PC-3 (cell line): ENCODE data around the gene BMP7. TPM values are rescaled to one million over a fixed set of nuclear protein-coding genes. Genes with fewer than 3 reads are reported as not detected.

ENCODE experiments used
- ATAC-seq: fragments of 200-7000 bp; cut with Tn5 transposase; 2 replicates; pipeline ENCODE4 v1.9.1; 2020; ENCODE audit warnings: mild to moderate bottlenecking, moderate library complexity
- BruUV-seq: library from RNA; stranded (reverse); fragments of 400-500 nt; replicated peaks from 2 replicates; lab custom pipeline; 2021; lab: Mats Ljungman, UMichigan
- CTCF ChIA-PET: fragments of 300-600 bp; sonication (Branson Sonifier 250); formaldehyde crosslinking; loops from one replicate; lab custom pipeline; 2022; ENCODE audit warnings: antibody characterized with exemption; lab: Charles Lee
- POLR2A ChIA-PET: fragments of 300-600 bp; sonication (Branson Sonifier 250); formaldehyde crosslinking; loops from one replicate; lab custom pipeline; 2022; ENCODE audit warnings: antibody characterized with exemption; ENCODE audit not compliant: unreplicated experiment; lab: Charles Lee
- DNase-seq: peaks from one replicate; pipeline ENCODE4 v3.0.0-alpha.2; 2015
- H2AFZ ChIP-seq: fragments of 300-600 bp; sonication (generic); 2 replicates; pipeline ENCODE4 v1.6.0; 2016; ENCODE audit warnings: antibody characterized with exemption, low read length
- H3F3A ChIP-seq: fragments of 300-600 bp; sonication (generic); one replicate; pipeline ENCODE4 v1.6.0; 2017; ENCODE audit warnings: antibody characterized with exemption, low read length, control low read depth, mild to moderate bottlenecking; ENCODE audit not compliant: unreplicated experiment
- H3K27ac ChIP-seq: fragments of 300-600 bp; sonication (generic); 2 replicates; pipeline ENCODE4 v1.5.1; 2016; ENCODE audit warnings: mild to moderate bottlenecking, low read length
- H3K27me3 ChIP-seq: fragments of 300-600 bp; sonication (generic); 2 replicates; pipeline ENCODE4 v1.6.1; 2016; ENCODE audit warnings: low read length, mixed read lengths
- H3K36me3 ChIP-seq: fragments of 300-600 bp; sonication (generic); 2 replicates; pipeline ENCODE4 v1.6.1; 2016; ENCODE audit warnings: low read depth, mixed run types, low read length, mixed read lengths
- H3K4me1 ChIP-seq: fragments of 300-600 bp; sonication (generic); 2 replicates; pipeline ENCODE4 v1.5.1; 2016; ENCODE audit warnings: low read length; ENCODE audit not compliant: insufficient read depth
- H3K4me2 ChIP-seq: fragments of 300-600 bp; sonication (generic); 2 replicates; pipeline ENCODE4 v1.6.0; 2016; ENCODE audit warnings: low read length
- H3K4me3 ChIP-seq: fragments of 300-600 bp; sonication (generic); 2 replicates; pipeline ENCODE4 v1.5.1; 2016; ENCODE audit warnings: mild to moderate bottlenecking, low read length, mixed read lengths
- H3K79me2 ChIP-seq: fragments of 300-600 bp; sonication (generic); 2 replicates; pipeline ENCODE4 v1.6.1; 2017; ENCODE audit warnings: low read length, mixed read lengths
- H3K9ac ChIP-seq: fragments of 300-600 bp; sonication (generic); 2 replicates; pipeline ENCODE4 v1.6.0; 2016; ENCODE audit warnings: mild to moderate bottlenecking, low read length
- H3K9me2 ChIP-seq: fragments of 300-600 bp; sonication (generic); replicated peaks from 2 replicates; pipeline ENCODE4 v1.6.1; 2016; ENCODE audit warnings: mixed run types, low read length, mixed read lengths
- H3K9me3 ChIP-seq: fragments of 300-600 bp; sonication (generic); 2 replicates; pipeline ENCODE4 v1.6.1; 2016; ENCODE audit warnings: low read length, mixed read lengths
- H4K20me1 ChIP-seq: fragments of 300-600 bp; sonication (generic); 2 replicates; pipeline ENCODE4 v1.6.1; 2016; ENCODE audit warnings: low read length, mixed read lengths
- CTCF ChIP-seq: fragments of 300-600 bp; sonication (generic); conservative IDR thresholded peaks from 2 replicates; pipeline ENCODE4 v1.5.1; 2017; ENCODE audit warnings: antibody characterized with exemption, low read depth, mild to moderate bottlenecking, low read length
- EZH2 ChIP-seq: fragments of 300-600 bp; sonication (generic); IDR thresholded peaks from one replicate; pipeline ENCODE4 v1.6.1; 2017; ENCODE audit warnings: antibody characterized with exemption, mild to moderate bottlenecking, low read length; ENCODE audit not compliant: unreplicated experiment
- EZH2phosphoT487 ChIP-seq: fragments of 300-600 bp; sonication (generic); IDR thresholded peaks from 2 replicates; pipeline ENCODE4 v1.6.1; 2018; ENCODE audit warnings: mild to moderate bottlenecking, antibody characterized with exemption, low read length, borderline replicate concordance
- intact Hi-C: fragments of 100-400 bp; cut with micrococcal nuclease; formaldehyde crosslinking; loops from 2 replicates; pipeline ENCODE4 v1.9.0; 2023
- total RNA-seq: library from RNA; depleted of rRNA; stranded (reverse); fragments of >200 nt; gene quantifications from 2 replicates; pipeline ENCODE4 v1.2.3, GENCODE V29; 2014

The BMP7 gene
- total RNA-seq, 1 experiment from 2014 or later: not detected

- H3K4me1 ChIP-seq: peaks cover 6% of the 10 kb centered on the region; the same call in 1 of the 2 replicates
- CTCF ChIA-PET: no interaction called here
- H3K36me3 ChIP-seq: no peaks in the 10 kb centered on the region
- DNase-seq (no peak), ATAC-seq (no peak)
- peaks cover 72% of the 10 kb centered on the region for H3K27me3 ChIP-seq
- no peaks in the 10 kb centered on the region for H3K79me2 ChIP-seq
- POLR2A ChIA-PET: no interaction called here
- BruUV-seq: no TSS peak
- H3K9me3 ChIP-seq: no peaks in the 10 kb centered on the region
- H3K9me2 ChIP-seq: no peaks in the 10 kb centered on the region
- H3K27ac ChIP-seq: no peak overlapping the region
- no peaks in the 10 kb centered on the region for H4K20me1 ChIP-seq
- no peak; the same call in 1 of the 2 replicates for TF ChIP-seq CTCF
- no peak for TF ChIP-seq EZH2
- H3K4me3 ChIP-seq: no peak overlapping the region
- no peak overlapping the region for H3K9ac ChIP-seq
- H3K4me2 ChIP-seq: no peak overlapping the region
- H2AFZ ChIP-seq: no peak overlapping the region
- no peaks in the 10 kb centered on the region for H3F3A ChIP-seq
- intact Hi-C loops: no loop called here
These were observed 4.0 kb upstream of the BMP7 start for GRCh38 chr20:57270204-57270984.

- DNase-seq (no peak), ATAC-seq (no peak)
- TF ChIP-seq CTCF (no peak), EZH2phosphoT487 (no peak), EZH2 (no peak)
- no peaks in the 10 kb centered on the region for H4K20me1 ChIP-seq
- no peaks in the 10 kb centered on the region for H3K9me3 ChIP-seq
- ChIA-PET CTCF (no interaction called here), POLR2A (no interaction called here)
- H3K9ac ChIP-seq: no peak overlapping the region
- no peak overlapping the region for H3K4me3 ChIP-seq
- no peaks in the 10 kb centered on the region for H3K79me2 ChIP-seq
- no peaks in the 10 kb centered on the region for H3K36me3 ChIP-seq
- H3F3A ChIP-seq: no peaks in the 10 kb centered on the region
- H3K9me2 ChIP-seq: no peaks in the 10 kb centered on the region
- no peak overlapping the region for H2AFZ ChIP-seq
- H3K27me3 ChIP-seq: peaks cover 80% of the 10 kb centered on the region
- BruUV-seq: no TSS peak
- H3K27ac ChIP-seq: no peak overlapping the region
- no peak overlapping the region for H3K4me2 ChIP-seq
- intact Hi-C loops: no loop called here
- no peaks in the 10 kb centered on the region for H3K4me1 ChIP-seq
These were observed 2.9 kb upstream of the BMP7 start for GRCh38 chr20:57269148-57269984.
